Immature natural killer cell (primary cell): ENCODE data around the gene REPS2. TPM values are rescaled to one million over a fixed set of nuclear protein-coding genes. Genes with fewer than 3 reads are reported as not detected.

Source experiments
- DNase-seq, 3 donors: peaks; one replicate each; pipeline ENCODE4 v3.0.0; 2022; ENCODE audit warnings: mixed read lengths in 1 of 3
- H3K27ac Mint-ChIP-seq, 6 donors: one replicate each; pipeline ENCODE4 v1.8.0; 2020; ENCODE audit warnings: mixed read lengths in 6 of 6, mild to moderate bottlenecking in 5 of 6, inconsistent platforms in 4 of 6, moderate library complexity in 3 of 6
- H3K27me3 Mint-ChIP-seq, 3 donors: one replicate each; pipeline ENCODE4 v1.8.0; 2020 to 2021; ENCODE audit warnings: low read depth in 3 of 3, mild to moderate bottlenecking in 3 of 3, mixed read lengths in 3 of 3, moderate library complexity in 3 of 3, inconsistent platforms in 1 of 3
- H3K36me3 Mint-ChIP-seq, 3 donors: one replicate each; pipeline ENCODE4 v1.8.0; 2020; ENCODE audit warnings: mixed read lengths in 3 of 3, inconsistent platforms in 2 of 3, mild to moderate bottlenecking in 2 of 3
- H3K4me1 Mint-ChIP-seq, 2 donors: one replicate each; pipeline ENCODE4 v1.8.0; 2020; ENCODE audit warnings: inconsistent platforms in 2 of 2, mild to moderate bottlenecking in 2 of 2, mixed read lengths in 2 of 2, moderate library complexity in 1 of 2
- H3K4me3 Mint-ChIP-seq, 5 donors: one replicate each; pipeline ENCODE4 v1.8.0; 2020; ENCODE audit warnings: mild to moderate bottlenecking in 5 of 5, mixed read lengths in 5 of 5, inconsistent platforms in 3 of 5, moderate library complexity in 3 of 5
- H3K9me3 Mint-ChIP-seq, 6 donors: one replicate each; pipeline ENCODE4 v1.8.0; 2020; ENCODE audit warnings: mild to moderate bottlenecking in 6 of 6, mixed read lengths in 6 of 6, inconsistent platforms in 4 of 6, moderate library complexity in 3 of 6
- polyA plus RNA-seq, 3 donors: library from polyadenylated mRNA; unstranded; fragments of 300-500 nt; fragmentation: Illumina TruSeq; gene quantifications; one replicate each; pipeline ENCODE4 v1.2.3, GENCODE V29; 2021

The REPS2 gene
- polyA plus RNA-seq, 3 donors from 2014 or later = 0.03 to 0.71 TPM; not detected in 1

- DNase-seq = no peak
- Mint-ChIP-seq H3K27ac (no peak overlapping the region), H3K9me3 (no peaks in the 10 kb centered on the region), H3K27me3 (peaks cover 0 to 6% (median under 1%) of the 10 kb centered on the region in 3 donors), H3K4me3 (no peak overlapping the region), H3K4me1 (no peaks in the 10 kb centered on the region), H3K36me3 (no peaks in the 10 kb centered on the region)
Observed at GRCh38 chrX:17039826-17040225, 93.4 kb downstream of the REPS2 start.

GRCh38 chrX:17040711-17041110 is 94.3 kb downstream of the REPS2 start:
- Mint-ChIP-seq H3K4me1 (no peaks in the 10 kb centered on the region), H3K4me3 (no peak overlapping the region), H3K27ac (no peak overlapping the region), H3K36me3 (no peaks in the 10 kb centered on the region), H3K9me3 (no peaks in the 10 kb centered on the region), H3K27me3 (peaks cover 0 to 6% (median 2%) of the 10 kb centered on the region in 3 donors)
- DNase-seq = no peak

GRCh38 chrX:17042037-17042436 is 95.6 kb downstream of the REPS2 start:
- no peak for DNase-seq
- no peaks in the 10 kb centered on the region for H3K9me3 Mint-ChIP-seq

GRCh38 chrX:17046478-17047097 is 100.1 kb downstream of the REPS2 start:
- peak; percentile 13 to 21 (median 13) for DNase-seq
- no peaks in the 10 kb centered on the region for H3K4me1 Mint-ChIP-seq

More at GRCh38 chrX:17042037-17042436, 95.6 kb downstream of the REPS2 start:
- peaks cover 0 to 5% (median 2%) of the 10 kb centered on the region in 3 donors for H3K27me3 Mint-ChIP-seq
- no peak overlapping the region for H3K27ac Mint-ChIP-seq
- H3K4me1 Mint-ChIP-seq = no peaks in the 10 kb centered on the region
- no peaks in the 10 kb centered on the region for H3K36me3 Mint-ChIP-seq
- no peak overlapping the region for H3K4me3 Mint-ChIP-seq

GRCh38 chrX:17047224-17047623 is 100.8 kb downstream of the REPS2 start:
- Mint-ChIP-seq H3K27ac (no peak overlapping the region), H3K4me1 (no peaks in the 10 kb centered on the region), H3K9me3 (no peaks in the 10 kb centered on the region), H3K36me3 (no peaks in the 10 kb centered on the region), H3K4me3 (no peak overlapping the region), H3K27me3 (peaks cover 0 to 6% (median 5%) of the 10 kb centered on the region in 3 donors)
- DNase-seq = no peak

More at GRCh38 chrX:17046478-17047097, 100.1 kb downstream of the REPS2 start:
- no peaks in the 10 kb centered on the region for H3K36me3 Mint-ChIP-seq
- H3K27ac Mint-ChIP-seq = no peak overlapping the region
- H3K27me3 Mint-ChIP-seq = peaks cover 0 to 6% (median 5%) of the 10 kb centered on the region in 3 donors
- H3K4me3 Mint-ChIP-seq = no peak overlapping the region
- H3K9me3 Mint-ChIP-seq = no peaks in the 10 kb centered on the region

GRCh38 chrX:17052210-17052609 is 105.8 kb downstream of the REPS2 start:
- no peaks in the 10 kb centered on the region for H3K36me3 Mint-ChIP-seq
- H3K4me1 Mint-ChIP-seq = no peaks in the 10 kb centered on the region
- no peak overlapping the region for H3K4me3 Mint-ChIP-seq
- DNase-seq = no peak
- no peak overlapping the region for H3K27ac Mint-ChIP-seq
- peaks cover 2 to 4% (median 2%) of the 10 kb centered on the region in 3 donors for H3K27me3 Mint-ChIP-seq
- no peaks in the 10 kb centered on the region for H3K9me3 Mint-ChIP-seq

GRCh38 chrX:17052793-17053192 is 106.3 kb downstream of the REPS2 start:
- DNase-seq = no peak
- Mint-ChIP-seq H3K9me3 (no peaks in the 10 kb centered on the region), H3K27me3 (peaks cover 0 to 3% (median 2%) of the 10 kb centered on the region in 3 donors), H3K36me3 (no peaks in the 10 kb centered on the region), H3K4me1 (no peaks in the 10 kb centered on the region), H3K27ac (no peak overlapping the region), H3K4me3 (no peak overlapping the region)

GRCh38 chrX:17053502-17053901 is 107.0 kb downstream of the REPS2 start:
- Mint-ChIP-seq H3K4me3 (no peak overlapping the region), H3K27me3 (peaks cover 0 to 4% (median 2%) of the 10 kb centered on the region in 3 donors), H3K36me3 (no peaks in the 10 kb centered on the region), H3K27ac (no peak overlapping the region), H3K4me1 (no peaks in the 10 kb centered on the region), H3K9me3 (no peaks in the 10 kb centered on the region)
- no peak for DNase-seq

- H3K27me3 Mint-ChIP-seq = peaks cover 0 to 9% (median 2%) of the 10 kb centered on the region in 3 donors
- DNase-seq = no peak
- H3K4me1 Mint-ChIP-seq = no peaks in the 10 kb centered on the region
- no peak overlapping the region for H3K27ac Mint-ChIP-seq
- H3K4me3 Mint-ChIP-seq = no peak overlapping the region
- H3K9me3 Mint-ChIP-seq = no peaks in the 10 kb centered on the region
- no peaks in the 10 kb centered on the region for H3K36me3 Mint-ChIP-seq
Observed at GRCh38 chrX:17056868-17057608, 110.6 kb downstream of the REPS2 start.

GRCh38 chrX:17062065-17062464 is 115.6 kb downstream of the REPS2 start:
- H3K27me3 Mint-ChIP-seq = peaks cover 0 to 11% (median 0%) of the 10 kb centered on the region in 3 donors
- no peak for DNase-seq
- H3K4me3 Mint-ChIP-seq = no peak overlapping the region
- H3K9me3 Mint-ChIP-seq = no peaks in the 10 kb centered on the region
- no peak overlapping the region for H3K27ac Mint-ChIP-seq
- H3K4me1 Mint-ChIP-seq = no peaks in the 10 kb centered on the region
- no peaks in the 10 kb centered on the region for H3K36me3 Mint-ChIP-seq

GRCh38 chrX:17065100-17065499 is 118.6 kb downstream of the REPS2 start:
- Mint-ChIP-seq H3K9me3 (no peaks in the 10 kb centered on the region), H3K27ac (no peak overlapping the region), H3K36me3 (no peaks in the 10 kb centered on the region), H3K4me3 (no peak overlapping the region), H3K4me1 (no peaks in the 10 kb centered on the region), H3K27me3 (peaks cover 0 to 7% (median 0%) of the 10 kb centered on the region in 3 donors)
- no peak for DNase-seq

- peaks cover 0 to 6% (median 0%) of the 10 kb centered on the region in 3 donors for H3K27me3 Mint-ChIP-seq
Observed at GRCh38 chrX:17067534-17067933, 121.1 kb downstream of the REPS2 start.

GRCh38 chrX:17072301-17072700 is 125.8 kb downstream of the REPS2 start:
- H3K4me3 Mint-ChIP-seq = no peak overlapping the region
- no peak overlapping the region for H3K27ac Mint-ChIP-seq
- no peak for DNase-seq
- no peaks in the 10 kb centered on the region for H3K36me3 Mint-ChIP-seq
- H3K27me3 Mint-ChIP-seq = peaks cover 0 to 15% (median 0%) of the 10 kb centered on the region in 3 donors
- H3K9me3 Mint-ChIP-seq = peaks cover 0 to 2% (median 0%) of the 10 kb centered on the region in 6 donors
- H3K4me1 Mint-ChIP-seq = no peaks in the 10 kb centered on the region

More at GRCh38 chrX:17067534-17067933, 121.1 kb downstream of the REPS2 start:
- Mint-ChIP-seq H3K4me3 (no peak overlapping the region), H3K27ac (no peak overlapping the region), H3K4me1 (no peaks in the 10 kb centered on the region), H3K9me3 (peaks cover 0 to 2% (median 0%) of the 10 kb centered on the region in 6 donors), H3K36me3 (no peaks in the 10 kb centered on the region)
- no peak for DNase-seq

- peaks cover 0 to 16% (median 0%) of the 10 kb centered on the region in 3 donors for H3K27me3 Mint-ChIP-seq
- no peaks in the 10 kb centered on the region for H3K36me3 Mint-ChIP-seq
- H3K4me3 Mint-ChIP-seq = no peak overlapping the region
- no peaks in the 10 kb centered on the region for H3K4me1 Mint-ChIP-seq
- H3K27ac Mint-ChIP-seq = no peak overlapping the region
- DNase-seq = no peak
- H3K9me3 Mint-ChIP-seq = peaks cover 0 to 2% (median 0%) of the 10 kb centered on the region in 6 donors
Observed at GRCh38 chrX:17072721-17073230, 126.3 kb downstream of the REPS2 start.
